GM12872 (cell line): ENCODE results near the gene S100A10.

Experiments
- TF ChIP-seq, protein P1 (sequence below): IDR thresholded peaks from 3 replicates; pipeline ENCODE4 v1.5.1; 2011; ENCODE audit warnings: low read depth, mild to moderate bottlenecking, low read length, moderate library complexity; ENCODE audit not compliant: insufficient read depth

Gene S100A10

GRCh38 chr1:151990856-151991198 is 2.8 kb downstream of the S100A10 start:
- TF ChIP-seq, protein P1, sequence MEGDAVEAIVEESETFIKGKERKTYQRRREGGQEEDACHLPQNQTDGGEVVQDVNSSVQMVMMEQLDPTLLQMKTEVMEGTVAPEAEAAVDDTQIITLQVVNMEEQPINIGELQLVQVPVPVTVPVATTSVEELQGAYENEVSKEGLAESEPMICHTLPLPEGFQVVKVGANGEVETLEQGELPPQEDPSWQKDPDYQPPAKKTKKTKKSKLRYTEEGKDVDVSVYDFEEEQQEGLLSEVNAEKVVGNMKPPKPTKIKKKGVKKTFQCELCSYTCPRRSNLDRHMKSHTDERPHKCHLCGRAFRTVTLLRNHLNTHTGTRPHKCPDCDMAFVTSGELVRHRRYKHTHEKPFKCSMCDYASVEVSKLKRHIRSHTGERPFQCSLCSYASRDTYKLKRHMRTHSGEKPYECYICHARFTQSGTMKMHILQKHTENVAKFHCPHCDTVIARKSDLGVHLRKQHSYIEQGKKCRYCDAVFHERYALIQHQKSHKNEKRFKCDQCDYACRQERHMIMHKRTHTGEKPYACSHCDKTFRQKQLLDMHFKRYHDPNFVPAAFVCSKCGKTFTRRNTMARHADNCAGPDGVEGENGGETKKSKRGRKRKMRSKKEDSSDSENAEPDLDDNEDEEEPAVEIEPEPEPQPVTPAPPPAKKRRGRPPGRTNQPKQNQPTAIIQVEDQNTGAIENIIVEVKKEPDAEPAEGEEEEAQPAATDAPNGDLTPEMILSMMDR: no peak

DNA sequence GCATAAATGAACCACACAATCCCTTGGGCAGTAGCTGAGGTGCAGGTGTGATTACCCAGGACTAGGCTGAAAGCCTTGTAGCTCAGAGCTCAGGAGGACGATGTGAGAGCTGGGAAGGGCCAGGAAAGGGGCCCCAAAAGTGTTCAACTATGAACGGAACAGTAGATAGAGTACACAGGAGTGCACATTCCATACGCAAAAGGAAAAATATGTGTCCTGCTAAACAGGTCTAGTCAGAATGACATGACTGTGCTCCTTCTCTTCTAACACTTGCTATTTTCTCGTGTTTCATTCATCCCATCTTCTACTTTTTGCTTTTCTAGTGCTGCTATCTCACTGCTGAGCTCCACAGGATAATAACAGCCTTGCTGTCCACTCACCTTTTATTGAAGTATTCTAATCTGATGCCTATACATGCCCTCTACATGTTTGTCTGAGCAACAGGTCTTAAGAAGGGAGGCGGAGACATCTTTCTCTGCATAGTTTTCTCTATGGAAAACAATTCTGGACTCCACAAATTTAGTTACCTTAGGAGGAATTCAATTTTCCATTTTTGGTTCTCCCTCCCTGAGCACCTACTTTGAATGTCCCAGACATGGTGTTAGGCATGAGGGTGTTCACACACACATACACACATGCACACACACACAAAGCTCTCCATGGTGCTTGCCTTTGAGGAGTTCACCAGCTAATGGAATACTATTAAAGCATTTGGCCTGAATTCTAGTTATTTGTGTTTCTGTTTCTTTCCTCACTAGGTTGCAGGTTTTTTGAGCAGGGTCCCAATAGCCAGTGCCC is 3.4 kb downstream of the S100A10 start:
- TF ChIP-seq, protein P1: no peak

DNA sequence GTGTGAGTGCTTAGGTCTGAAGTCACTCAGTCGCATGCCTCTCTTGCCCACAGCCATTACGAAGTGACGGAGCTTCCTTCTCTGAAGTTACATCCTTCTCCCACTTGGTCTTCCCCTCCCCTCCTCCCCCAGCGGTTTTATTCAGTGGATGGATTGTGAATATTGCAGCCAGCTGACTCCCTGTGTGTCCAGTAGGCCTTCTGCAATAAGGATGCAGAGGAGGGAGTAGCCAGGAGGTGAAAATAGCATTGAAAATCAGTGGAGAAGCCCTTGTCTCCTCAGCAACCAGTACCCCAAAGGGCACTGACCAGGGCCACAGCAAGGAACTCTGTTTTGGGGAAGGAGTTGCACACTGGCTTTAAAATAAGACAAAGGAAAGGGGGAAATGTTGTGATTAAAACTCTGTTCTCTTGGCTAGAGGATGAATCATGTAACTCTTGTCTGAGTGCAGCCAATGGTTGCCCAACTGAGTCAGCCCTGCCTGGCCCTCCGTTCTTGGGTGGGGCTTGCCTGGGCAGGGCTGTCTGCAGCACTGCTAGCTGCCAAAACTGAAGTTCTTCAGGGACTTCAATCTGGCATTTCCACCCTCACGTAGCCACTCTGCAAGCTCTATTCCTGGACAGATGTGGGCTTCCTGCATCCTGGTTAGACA is 4.3 kb downstream of the S100A10 start:
- TF ChIP-seq, protein P1: no peak

GRCh38 chr1:151988405-151988923 is 5.2 kb downstream of the S100A10 start:
- TF ChIP-seq, protein P1: no peak

DNA sequence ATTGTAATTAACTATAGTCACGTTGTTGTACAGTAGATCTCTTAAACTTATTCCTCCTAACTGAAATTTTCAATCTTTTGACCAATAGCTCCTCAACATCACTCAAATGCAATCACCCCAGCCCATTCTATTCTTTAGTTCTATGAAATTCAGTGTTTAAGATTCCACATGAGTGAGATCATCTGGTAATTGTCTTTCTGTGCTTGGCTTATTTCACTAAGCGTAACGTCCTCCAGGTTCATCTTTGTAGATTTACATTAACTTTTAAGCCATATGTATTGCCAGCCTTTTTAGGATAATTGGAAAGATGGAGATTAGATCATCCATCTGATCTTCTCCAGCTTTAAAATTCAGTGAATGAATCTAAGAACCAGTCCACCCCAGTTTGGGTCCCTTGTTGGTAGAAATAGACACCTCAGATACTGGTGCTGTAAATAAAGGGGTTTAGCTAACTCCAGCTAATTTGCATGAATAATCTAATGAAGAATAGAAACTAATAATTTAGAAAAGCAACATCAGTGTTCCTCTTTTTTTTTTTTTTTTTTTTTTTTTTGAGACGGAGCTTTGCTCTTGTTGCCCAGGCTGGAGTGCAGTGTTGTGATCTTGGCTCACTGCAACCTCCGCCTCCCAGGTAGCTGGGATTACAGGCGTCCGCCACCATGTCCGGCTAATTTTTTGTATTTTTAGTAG is 7.0 kb downstream of the S100A10 start:
- TF ChIP-seq, protein P1: no peak

DNA sequence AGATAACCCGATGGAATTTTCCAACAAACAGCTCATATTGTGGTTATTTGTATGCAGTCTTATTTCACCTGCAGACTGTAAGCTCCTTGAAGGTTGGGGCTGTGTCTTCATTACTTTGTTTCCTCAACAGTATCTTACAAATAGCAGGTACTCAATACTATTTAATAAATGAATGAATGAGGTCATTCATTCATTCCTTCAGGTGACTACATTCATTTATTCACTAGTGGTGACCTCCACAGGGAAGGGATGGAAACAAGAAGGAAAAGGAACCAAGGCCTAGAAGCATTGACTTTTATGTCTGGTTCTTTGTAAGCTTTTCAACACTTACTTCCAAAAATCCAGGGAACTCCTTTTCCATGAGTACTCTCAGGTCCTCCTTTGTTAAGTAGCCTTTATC is 7.9 kb downstream of the S100A10 start:
- TF ChIP-seq, protein P1: no peak

- TF ChIP-seq, protein P1: no peak
These were observed 8.4 kb downstream of the S100A10 start for GRCh38 chr1:151985270-151985669.
